Stomach (tissue), 9 donors: ENCODE results near the gene ZNF302. TPM values are rescaled to one million over a fixed set of nuclear protein-coding genes. Genes with fewer than 3 reads are reported as not detected.
A peak's percentile ranks its signal among the peaks of the same experiment; 100 is the strongest.
"Not testable (repeated sequence)": the region's sequence is repeated elsewhere in the genome, so short reads cannot be mapped to it uniquely, and the experiment has no call there.

ENCODE experiments used
- DNase-seq, 2 donors: peaks; one replicate each; pipeline versions ENCODE4 v3.0.0 to v3.0.0-alpha.2; 2013 to 2019
- H3K27ac ChIP-seq, 5 donors: fragments of 200-600 bp in 4 of 5; sonication (generic) in 4 of 5; one replicate each; pipeline ENCODE4 v1.5.1; 2013 to 2019; ENCODE audit warnings: mild to moderate bottlenecking in 1 of 5, moderate library complexity in 1 of 5
- H3K27me3 ChIP-seq, 3 donors: fragments of 200-600 bp; sonication (generic); one replicate each; pipeline ENCODE4 v1.5.1; 2017 to 2019; ENCODE audit warnings: mixed run types in 1 of 3
- H3K36me3 ChIP-seq, 4 donors: fragments of 200-600 bp; sonication (generic); 1 replicate in 3 of 4; 2 replicates in 1 of 4; pipeline ENCODE4 v1.5.1; 2016 to 2019
- H3K4me1 ChIP-seq, 4 donors: fragments of 200-600 bp; sonication (generic); one replicate each; pipeline ENCODE4 v1.5.1; 2016 to 2019
- H3K4me3 ChIP-seq, 4 donors: fragments of 200-600 bp; sonication (generic) in 3 of 4; one replicate each; pipeline ENCODE4 v1.5.1; 2016 to 2019; ENCODE audit warnings: mild to moderate bottlenecking in 1 of 4
- H3K9me3 ChIP-seq, 4 donors: fragments of 200-600 bp; sonication (generic); one replicate each; pipeline ENCODE4 v1.5.1; 2016 to 2019
- CTCF ChIP-seq, 7 experiments: fragments of 450-650 bp in 4 of 7; fragments of 200-600 bp in 3 of 7; sonication (generic) in 3 of 7; IDR thresholded peaks; one replicate each; pipeline ENCODE4 v1.5.1; 2016 to 2019; ENCODE audit warnings: antibody characterized with exemption in 7 of 7, control low read depth in 2 of 7, mild to moderate bottlenecking in 1 of 7
- EP300 ChIP-seq: sonication (generic); formaldehyde crosslinking; IDR thresholded peaks from one replicate; pipeline ENCODE4 v1.6.1; 2017; ENCODE audit warnings: antibody characterized with exemption
- POLR2A ChIP-seq, 4 donors: fragments of 450-650 bp; IDR thresholded peaks; one replicate each; pipeline ENCODE4 v1.6.1; 2016; ENCODE audit warnings: antibody characterized with exemption in 4 of 4, control low read depth in 2 of 4, mild to moderate bottlenecking in 1 of 4, moderate library complexity in 1 of 4
- POLR2AphosphoS5 ChIP-seq, 3 donors: sonication (generic); formaldehyde crosslinking; IDR thresholded peaks; one replicate each; pipeline ENCODE4 v1.6.1; 2016; ENCODE audit warnings: antibody characterized with exemption in 3 of 3
- WGBS, 5 donors: extraction: QIAGEN DNeasy Blood & Tissue Kit in 3 of 5; methylation state at CpG; one replicate each; pipeline versions ENCODE4 v1.1.5 to v1.1.7; 2013 to 2018; 5-methylcytosine and 5-hydroxymethylcytosine counted together
- intact Hi-C: fragments of 100-400 bp; cut with DNase I; formaldehyde crosslinking; loops from one replicate; pipeline ENCODE4 v1.15.1; 2023; ENCODE audit warnings: low total_unique reads
- polyA plus RNA-seq, 3 donors: library from polyadenylated mRNA; stranded (reverse); fragments of 200-250 nt; gene quantifications; one replicate each; pipeline ENCODE4 v1.2.3, GENCODE V29; 2013
- total RNA-seq, 5 donors: library from RNA; depleted of rRNA; stranded (reverse); fragments of >200 nt; gene quantifications; one replicate each; pipeline versions ENCODE4 v1.1.0 to v1.2.3, GENCODE V29; 2014 to 2016
- donor health status: healthy with polysubstance abuse.
- donor health status: Bipolar disorder and iron deficiency.
- donor health status: healthy.

Gene ZNF302
- total and polyA plus RNA-seq, 8 donors = 10.1 to 92.4 (median 16.6) TPM

- WGBS, 5 donors = 31 to 42% (median 36%) methylated on average over 5 of the region's 5 CpGs
- no peak overlapping the region for H3K4me3 ChIP-seq
- H3K36me3 ChIP-seq = no peaks in the 10 kb centered on the region
- intact Hi-C loops = no loop called here
- no peak overlapping the region for H3K27ac ChIP-seq
- no peak for TF ChIP-seq EP300
- peak in 3 of 7 experiments; percentile 16 to 19 (median 17) for TF ChIP-seq CTCF (IDR thresholded peaks at IDR 0.05)
- peaks cover 0 to 27% (median 12%) of the 10 kb centered on the region in 4 donors for H3K4me1 ChIP-seq
- no peaks in the 10 kb centered on the region for H3K9me3 ChIP-seq
- no peaks in the 10 kb centered on the region for H3K27me3 ChIP-seq
- DNase-seq = peak in 1 of 2 donors; percentile 52
Observed at GRCh38 chr19:34662919-34663318, 14.6 kb upstream of the ZNF302 start.

DNA sequence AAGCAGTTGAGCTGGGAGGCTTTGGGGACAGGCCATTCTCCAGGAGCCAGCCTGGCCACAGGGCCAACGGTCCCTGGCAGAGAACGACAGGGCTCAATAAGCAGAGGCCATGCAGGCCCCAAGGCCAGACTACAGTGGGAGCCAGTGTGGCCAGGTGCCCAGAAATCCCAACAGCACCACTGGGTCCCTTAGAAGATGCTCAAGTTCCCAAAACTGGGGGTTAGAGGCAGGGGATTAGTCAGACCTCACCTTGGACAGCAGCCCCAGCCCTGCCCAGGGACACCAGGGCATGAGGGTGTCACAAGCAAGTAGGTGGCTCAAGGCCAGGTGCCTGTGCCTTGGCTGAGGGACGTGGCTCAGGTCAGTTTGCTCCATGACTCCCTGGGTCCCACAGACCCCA is 13.3 kb upstream of the ZNF302 start:
- 43 to 80% (median 69%) methylated on average over 1 to 3 of the region's 3 CpGs for WGBS, 5 donors
- peaks cover 0 to 31% (median 20%) of the 10 kb centered on the region in 4 donors for H3K4me1 ChIP-seq
- no peaks in the 10 kb centered on the region for H3K36me3 ChIP-seq
- no peak for DNase-seq
- no peaks in the 10 kb centered on the region for H3K9me3 ChIP-seq
- no peaks in the 10 kb centered on the region for H3K27me3 ChIP-seq
- H3K4me3 ChIP-seq = no peak overlapping the region
- TF ChIP-seq POLR2AphosphoS5 (IDR thresholded peaks at IDR 0.05) = no peak
- TF ChIP-seq POLR2A (IDR thresholded peaks at IDR 0.05) = no peak
- H3K27ac ChIP-seq = no peak overlapping the region
- intact Hi-C loops = no loop called here

- no peak for DNase-seq
- H3K27ac ChIP-seq = no peak overlapping the region
- WGBS, 5 donors = 80 to 92% (median 91%) methylated on average over 6 of the region's 6 CpGs
- H3K36me3 ChIP-seq = no peaks in the 10 kb centered on the region
- no peaks in the 10 kb centered on the region for H3K27me3 ChIP-seq
- no peak overlapping the region for H3K4me3 ChIP-seq
- no peaks in the 10 kb centered on the region for H3K9me3 ChIP-seq
- peaks cover 0 to 31% (median 24%) of the 10 kb centered on the region in 4 donors for H3K4me1 ChIP-seq
- TF ChIP-seq POLR2A (IDR thresholded peaks at IDR 0.05) = no peak
- TF ChIP-seq CTCF (IDR thresholded peaks at IDR 0.05) = no peak
- no peak for TF ChIP-seq EP300
- TF ChIP-seq POLR2AphosphoS5 (IDR thresholded peaks at IDR 0.05) = no peak
- intact Hi-C loops = no loop called here
Observed at GRCh38 chr19:34664870-34665269, 12.6 kb upstream of the ZNF302 start.

DNA sequence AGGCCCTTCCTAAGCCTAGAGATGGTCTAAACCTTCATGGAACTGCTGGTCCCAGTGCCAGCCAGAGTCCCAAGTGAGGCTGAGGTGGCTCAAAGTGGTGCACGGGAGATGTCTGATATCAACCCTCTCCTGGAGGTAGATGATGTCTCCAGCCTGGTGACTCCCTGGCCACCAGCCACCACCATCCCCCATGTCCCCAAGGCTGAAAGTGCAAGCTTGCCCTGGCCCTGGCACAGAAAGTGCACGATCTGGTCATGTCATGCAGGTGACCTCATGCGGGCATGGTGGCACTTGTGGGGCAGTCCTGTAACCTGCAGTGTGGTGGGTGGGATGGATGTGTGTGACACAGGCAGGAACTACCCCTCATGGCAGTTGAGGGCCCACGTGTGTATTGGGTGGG is 12.2 kb upstream of the ZNF302 start:
- H3K4me3 ChIP-seq, H3K27me3 ChIP-seq, H3K36me3 ChIP-seq, H3K27ac ChIP-seq, intact Hi-C loops, DNase-seq, H3K9me3 ChIP-seq: not testable (repeated sequence)
- peaks cover 0 to 31% (median 24%) of the 10 kb centered on the region in 4 donors for H3K4me1 ChIP-seq
- 63 to 82% (median 80%) methylated on average over 1 to 4 of the region's 4 CpGs for WGBS, 5 donors

- H3K9me3 ChIP-seq = no peaks in the 10 kb centered on the region
- no peak overlapping the region for H3K4me3 ChIP-seq
- WGBS, 5 donors = 92 to 97% (median 95%) methylated on average over 17 to 25 of the region's 25 CpGs
- intact Hi-C loops = no loop called here
- H3K27me3 ChIP-seq = no peaks in the 10 kb centered on the region
- peak overlapping the region in 1 of 5 donors; percentile 73 for H3K27ac ChIP-seq
- DNase-seq = no peak
- peaks cover 0 to 27% (median 24%) of the 10 kb centered on the region in 4 donors for H3K4me1 ChIP-seq
- TF ChIP-seq CTCF (IDR thresholded peaks at IDR 0.05) = no peak
- no peak for TF ChIP-seq EP300
- TF ChIP-seq POLR2A (IDR thresholded peaks at IDR 0.05) = no peak
- no peak for TF ChIP-seq POLR2AphosphoS5 (IDR thresholded peaks at IDR 0.05)
- H3K36me3 ChIP-seq = no peaks in the 10 kb centered on the region
Observed at GRCh38 chr19:34666200-34666957, 11.1 kb upstream of the ZNF302 start.
